Heart right ventricle (tissue), 16 donors: Measurements from ENCODE around the gene COL21A1. TPM values are rescaled to one million over a fixed set of nuclear protein-coding genes. Genes with fewer than 3 reads are reported as not detected.

Source experiments
- ATAC-seq, 8 donors: fragments of 200-7000 bp; cut with Tn5 transposase; one replicate each; pipeline ENCODE4 v1.9.1; 2020; ENCODE audit warnings: mild to moderate bottlenecking in 8 of 8, moderate library complexity in 8 of 8, moderate number of reproducible peaks in 1 of 8
- DNase-seq, 2 donors: peaks; one replicate each; pipeline ENCODE4 v3.0.0-alpha.2; 2020
- H3K27ac ChIP-seq, 10 donors: fragments of 200-600 bp; sonication (generic) in 2 of 10; one replicate each; pipeline versions ENCODE4 v1.5.0 to v1.8.0; 2020 to 2022; ENCODE audit warnings: mild to moderate bottlenecking in 3 of 10
- H3K27me3 ChIP-seq, 7 donors: fragments of 200-600 bp; one replicate each; pipeline ENCODE4 v1.8.0; 2021 to 2022; ENCODE audit warnings: mild to moderate bottlenecking in 2 of 7
- H3K36me3 ChIP-seq, 9 donors: fragments of 200-600 bp; sonication (generic) in 1 of 9; one replicate each; pipeline versions ENCODE4 v1.5.0 to v1.8.0; 2020 to 2022; ENCODE audit warnings: mild to moderate bottlenecking in 2 of 9
- H3K4me1 ChIP-seq, 9 donors: fragments of 200-600 bp; sonication (generic) in 1 of 9; one replicate each; pipeline versions ENCODE4 v1.5.0 to v1.8.0; 2020 to 2022; ENCODE audit warnings: mild to moderate bottlenecking in 4 of 9
- H3K4me3 ChIP-seq, 10 donors: fragments of 200-600 bp; sonication (generic) in 2 of 10; one replicate each; pipeline versions ENCODE4 v1.5.0 to v1.8.0; 2020 to 2022; ENCODE audit warnings: mild to moderate bottlenecking in 7 of 10, moderate library complexity in 2 of 10
- H3K9me3 ChIP-seq, 11 donors: fragments of 200-600 bp in 10 of 11; sonication (generic) in 2 of 11; one replicate each; pipeline versions ENCODE4 v1.5.0 to v1.8.0; 2013 to 2022; ENCODE audit warnings: mild to moderate bottlenecking in 2 of 11, control low read depth in 1 of 11, moderate library complexity in 1 of 11
- WGBS, 2 donors: extraction: QIAGEN DNeasy Blood & Tissue Kit; methylation state at CpG; one replicate each; pipeline ENCODE4 v1.1.7; 2013; ENCODE audit warnings: inconsistent platforms in 1 of 2; 5-methylcytosine and 5-hydroxymethylcytosine counted together
- intact Hi-C, 10 donors: fragments of 100-400 bp; cut with DNase I; formaldehyde crosslinking; loops; one replicate each; pipeline versions ENCODE4 v1.11.1 to v1.14.2; 2022
- polyA plus RNA-seq, 2 donors: library from polyadenylated mRNA; stranded (reverse); fragments of 200-250 nt; gene quantifications; one replicate each; pipeline ENCODE4 v1.2.3, GENCODE V29; 2013
- total RNA-seq, 10 donors: library from RNA; stranded (reverse); fragmentation: NEBNext Ultra II Directional in 3 of 10; extraction: Animal tissue kit (Norgen Biotek cat#: 25700) in 3 of 10; gene quantifications; one replicate each; pipeline versions ENCODE4 v1.2.1 to v1.2.4, GENCODE V29; 2021 to 2023
- TF ChIP-seq, protein P1 (sequence below), 9 donors: fragments of 200-600 bp; sonication (generic) in 2 of 9; IDR thresholded peaks; one replicate each; pipeline versions ENCODE4 v1.5.0 to v1.8.0; 2021 to 2022; ENCODE audit warnings: antibody characterized with exemption in 9 of 9, mild to moderate bottlenecking in 5 of 9, moderate library complexity in 1 of 9
- donor health status: Arrhythmogenic right ventricular cardiomyopathy.
- donor health status: ischemic (EF 13 %, LVEDD 7.1; RV severe dilation, severe dysfunction).
- donor health status: healthy with polysubstance abuse.
- donor health status: DM: no; HTN: yes; CAD: no.
- donor health status: DM: no; HTN: no; CAD: no.
- donor health status: ischemic (EF 25% LVEDD 6.9; RV normal size, moderate dysfunction).
- donor health status: ischemic (EF 25% LVEDD 5.7; RV mildly dilated, moderate dysfunction).
- donor health status: healthy.
- donor health status: DM: yes; HTN: yes; CAD: no.
- donor health status: Ischemic cardiomyopathy.
- donor health status: ischemic (EF 35%, LVEDD 5.7; RV mildly dilated, moderate dysfunction).
- donor health status: nonischemic (EF 11% LVEDD 7.7; RV severe dilation, severe dysfunction).
- donor health status: DM: yes; HTN: yes; CAD: no.
- donor health status: PGD.
- donor health status: ischemic (EF 29% LVEDD 5.4; RV normal size, mild dysfunction).
- donor health status: nonischemic (EF 23%, LVEDD 6.1; RV moderate dilation, normal function).

Gene COL21A1
- total and polyA plus RNA-seq, 12 donors: 11.0 to 171 (median 69.9) TPM

DNA sequence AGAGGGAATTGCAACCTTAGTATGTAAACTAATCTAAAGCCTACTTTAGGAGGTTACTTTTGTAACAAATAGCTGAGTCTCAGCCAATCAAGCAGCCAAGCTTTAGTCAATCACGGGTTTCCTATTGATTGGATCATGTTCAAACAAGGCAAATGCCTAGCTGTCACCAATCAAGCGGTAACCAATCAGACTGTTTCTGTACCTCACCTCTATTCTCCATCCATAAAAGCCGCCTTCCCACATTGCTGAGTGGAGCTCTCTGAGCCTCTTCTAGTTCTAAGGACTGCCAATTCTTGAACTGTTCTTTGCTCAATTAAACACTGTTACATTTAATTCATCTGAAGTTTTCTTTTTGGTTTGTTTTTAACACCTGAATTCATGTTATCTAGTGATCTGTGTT, 223.6 kb downstream of the COL21A1 start:
- H3K36me3 ChIP-seq: no peaks in the 10 kb centered on the region
- H3K27ac ChIP-seq: no peak overlapping the region
- intact Hi-C loops: no loop called here
- TF ChIP-seq, protein P1, sequence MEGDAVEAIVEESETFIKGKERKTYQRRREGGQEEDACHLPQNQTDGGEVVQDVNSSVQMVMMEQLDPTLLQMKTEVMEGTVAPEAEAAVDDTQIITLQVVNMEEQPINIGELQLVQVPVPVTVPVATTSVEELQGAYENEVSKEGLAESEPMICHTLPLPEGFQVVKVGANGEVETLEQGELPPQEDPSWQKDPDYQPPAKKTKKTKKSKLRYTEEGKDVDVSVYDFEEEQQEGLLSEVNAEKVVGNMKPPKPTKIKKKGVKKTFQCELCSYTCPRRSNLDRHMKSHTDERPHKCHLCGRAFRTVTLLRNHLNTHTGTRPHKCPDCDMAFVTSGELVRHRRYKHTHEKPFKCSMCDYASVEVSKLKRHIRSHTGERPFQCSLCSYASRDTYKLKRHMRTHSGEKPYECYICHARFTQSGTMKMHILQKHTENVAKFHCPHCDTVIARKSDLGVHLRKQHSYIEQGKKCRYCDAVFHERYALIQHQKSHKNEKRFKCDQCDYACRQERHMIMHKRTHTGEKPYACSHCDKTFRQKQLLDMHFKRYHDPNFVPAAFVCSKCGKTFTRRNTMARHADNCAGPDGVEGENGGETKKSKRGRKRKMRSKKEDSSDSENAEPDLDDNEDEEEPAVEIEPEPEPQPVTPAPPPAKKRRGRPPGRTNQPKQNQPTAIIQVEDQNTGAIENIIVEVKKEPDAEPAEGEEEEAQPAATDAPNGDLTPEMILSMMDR (IDR thresholded peaks at IDR 0.05): no peak
- no peaks in the 10 kb centered on the region for H3K27me3 ChIP-seq
- H3K9me3 ChIP-seq: peaks cover 0 to 8% (median 0%) of the 10 kb centered on the region in 11 donors
- no peaks in the 10 kb centered on the region for H3K4me1 ChIP-seq
- no peak overlapping the region for H3K4me3 ChIP-seq
- ATAC-seq: no peak
- no peak for DNase-seq
- WGBS, 2 donors: 89 to 96% methylated on average over 3 of the region's 3 CpGs

DNA sequence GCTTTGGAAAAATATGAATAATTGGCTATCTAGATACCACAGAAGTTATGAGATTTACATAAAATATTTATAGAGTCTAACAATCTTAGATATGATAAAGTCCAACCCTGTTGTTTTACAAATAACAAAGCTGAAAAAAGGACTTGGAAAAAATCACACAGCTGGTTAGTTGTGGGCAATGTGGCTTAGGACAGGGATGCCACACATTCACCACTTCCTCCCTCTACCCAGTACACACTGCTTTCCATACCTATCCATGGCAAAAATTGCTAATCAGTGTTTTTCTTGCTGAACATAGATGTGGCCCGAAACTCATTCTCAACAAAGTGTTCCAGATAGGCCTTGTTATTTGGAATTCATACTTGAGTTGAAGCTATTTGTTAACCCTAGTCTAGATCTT, 224.7 kb downstream of the COL21A1 start:
- no peaks in the 10 kb centered on the region for H3K36me3 ChIP-seq
- peaks cover 0 to 8% (median 0%) of the 10 kb centered on the region in 11 donors for H3K9me3 ChIP-seq
- ATAC-seq (no peak), DNase-seq (no peak)
- whole genome bisulfite sequencing, 2 donors: 87 to 97% methylated on average over 1 of the region's 1 CpG
- H3K27me3 ChIP-seq: no peaks in the 10 kb centered on the region
- no peaks in the 10 kb centered on the region for H3K4me1 ChIP-seq
- TF ChIP-seq, protein P1 (IDR thresholded peaks at IDR 0.05): no peak
- intact Hi-C loops: no loop called here
- H3K27ac ChIP-seq: no peak overlapping the region
- no peak overlapping the region for H3K4me3 ChIP-seq

DNA sequence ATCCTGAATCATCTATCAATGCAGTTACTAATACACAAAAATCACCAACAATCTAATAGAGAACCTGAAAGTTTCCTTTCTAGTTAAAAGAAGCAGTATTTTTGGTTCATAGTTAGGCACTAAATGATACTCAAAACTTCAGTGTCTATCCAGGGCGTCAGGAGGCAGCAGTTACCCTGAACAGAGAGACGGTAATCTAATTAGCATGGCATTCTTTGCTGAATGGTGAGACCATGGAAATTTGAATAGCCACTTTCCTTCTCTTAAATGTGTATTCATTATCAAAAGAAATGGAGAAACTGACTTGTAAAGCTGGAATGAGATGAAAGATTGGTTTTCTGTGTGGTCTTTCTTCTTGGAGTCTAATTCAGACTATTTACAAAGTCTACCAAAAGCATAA, 225.4 kb downstream of the COL21A1 start:
- Histone ChIP-seq H3K27ac (no peak overlapping the region), H3K9me3 (peaks cover 0 to 8% (median 0%) of the 10 kb centered on the region in 11 donors), H3K4me1 (no peaks in the 10 kb centered on the region), H3K27me3 (no peaks in the 10 kb centered on the region), H3K4me3 (no peak overlapping the region), H3K36me3 (no peaks in the 10 kb centered on the region)
- ATAC-seq: no peak
- no peak for DNase-seq
- TF ChIP-seq, protein P1 (IDR thresholded peaks at IDR 0.05): no peak
- intact Hi-C loops: no loop called here
- WGBS, 2 donors: 82% methylated on average over 2 of the region's 2 CpGs

DNA sequence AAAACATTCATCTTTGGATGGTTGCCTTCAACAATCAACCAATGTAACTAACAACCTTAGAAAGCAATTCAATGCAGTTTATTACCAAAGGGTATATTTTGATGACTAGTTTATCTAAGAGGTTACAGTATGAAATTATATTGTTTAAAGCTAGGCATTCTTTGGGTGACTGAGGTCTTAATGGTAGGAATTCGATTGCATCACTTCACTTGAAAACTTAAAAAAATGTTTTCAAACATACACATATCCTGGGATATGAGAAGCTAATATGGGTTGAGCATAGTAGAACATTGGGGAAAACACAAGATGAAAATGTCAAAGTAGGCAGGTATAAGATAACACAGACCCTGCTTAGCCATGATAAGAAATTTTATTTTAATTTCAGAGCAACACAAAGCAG, 227.4 kb downstream of the COL21A1 start:
- H3K4me1 ChIP-seq: no peaks in the 10 kb centered on the region
- H3K27me3 ChIP-seq: no peaks in the 10 kb centered on the region
- H3K4me3 ChIP-seq: no peak overlapping the region
- 70 to 82% methylated on average over 1 of the region's 1 CpG for WGBS, 2 donors
- H3K27ac ChIP-seq: no peak overlapping the region
- intact Hi-C loops: no loop called here
- no peak for ATAC-seq
- H3K9me3 ChIP-seq: peaks cover 0 to 8% (median 0%) of the 10 kb centered on the region in 11 donors
- no peaks in the 10 kb centered on the region for H3K36me3 ChIP-seq
- TF ChIP-seq, protein P1 (IDR thresholded peaks at IDR 0.05): no peak
- no peak for DNase-seq
